OCI-LY7 (cell line): Measurements from ENCODE around the gene LRRC71.

Experiments
- CTCF ChIP-seq: fragments of 200-600 bp; sonication (generic); conservative IDR thresholded peaks from 2 replicates; pipeline ENCODE4 v1.5.1; 2014; ENCODE audit warnings: mild to moderate bottlenecking, antibody characterized with exemption, low read length, moderate library complexity, mixed read lengths
- EZH2phosphoT487 ChIP-seq: fragments of 200-600 bp; sonication (generic); IDR thresholded peaks from 2 replicates; pipeline ENCODE4 v1.6.1; 2018; ENCODE audit warnings: low read depth, borderline replicate concordance, mild to moderate bottlenecking, mixed run types, antibody characterized with exemption, low read length, moderate library complexity, mixed read lengths

- TF ChIP-seq CTCF (peak; percentile 83), EZH2phosphoT487 (no peak)
Measured at GRCh38 chr1:156910309-156910782, 10.1 kb upstream of the LRRC71 start.
